CD4-positive, alpha-beta T cell (primary cell): ENCODE results near the gene ROBO2. TPM values are rescaled to one million over a fixed set of nuclear protein-coding genes. Genes with fewer than 3 reads are reported as not detected.

Experiments
- ATAC-seq: fragments of 200-7000 bp; cut with Tn5 transposase; one replicate; pipeline ENCODE4 v1.10.0; 2022; ENCODE audit warnings: mild to moderate bottlenecking; ENCODE audit not compliant: poor library complexity
- CTCF ChIA-PET: fragments of 350-600 bp; sonication (Branson Sonifier 250); formaldehyde crosslinking; loops from one replicate; lab custom pipeline; 2021; ENCODE audit warnings: antibody characterized with exemption, inconsistent platforms; lab: Charles Lee
- POLR2A ChIA-PET: fragments of 350-600 bp; sonication (Branson Sonifier 250); formaldehyde crosslinking; loops from one replicate; lab custom pipeline; 2021; ENCODE audit warnings: antibody characterized with exemption, inconsistent platforms; lab: Charles Lee
- DNase-seq, 14 experiments: peaks; one replicate each; pipeline ENCODE4 v3.0.0-alpha.2; 2013 to 2020; ENCODE audit warnings: mixed read lengths in 2 of 14
- H3K27ac ChIP-seq, 2 donors: one replicate each; pipeline versions ENCODE4 v1.5.1 to v1.7.0; 2013; ENCODE audit warnings: low read length in 2 of 2, low read depth in 1 of 2, mild to moderate bottlenecking in 1 of 2
- H3K27me3 ChIP-seq, 2 experiments: 1 replicate in 1 of 2; 2 replicates in 1 of 2; pipeline versions ENCODE4 v1.6.1 to v1.7.0; 2013; ENCODE audit warnings: low read length in 2 of 2, control low read depth in 1 of 2, mild to moderate bottlenecking in 1 of 2, moderate library complexity in 1 of 2; ENCODE audit not compliant: insufficient read depth in 2 of 2, control insufficient read depth in 1 of 2
- H3K36me3 ChIP-seq: one replicate; pipeline ENCODE4 v1.6.1; 2013; ENCODE audit warnings: low read length, control low read depth; ENCODE audit not compliant: insufficient read depth
- H3K4me1 ChIP-seq: one replicate; pipeline ENCODE4 v1.6.1; 2013; ENCODE audit warnings: low read length, control low read depth; ENCODE audit not compliant: insufficient read depth
- H3K4me3 ChIP-seq: one replicate; pipeline ENCODE4 v1.5.1; 2013; ENCODE audit warnings: mild to moderate bottlenecking, low read length, moderate library complexity
- H3K9me3 ChIP-seq, 2 experiments: 1 replicate in 1 of 2; 2 replicates in 1 of 2; pipeline versions ENCODE4 v1.6.1 to v1.7.0; 2013; ENCODE audit warnings: low read length in 2 of 2, mild to moderate bottlenecking in 2 of 2, control low read depth in 1 of 2, moderate library complexity in 1 of 2; ENCODE audit not compliant: control insufficient read depth in 1 of 2, insufficient read depth in 1 of 2
- H3K27ac Mint-ChIP-seq: one replicate; pipeline ENCODE4 v1.8.0; 2020; ENCODE audit warnings: mixed read lengths
- H3K27me3 Mint-ChIP-seq: one replicate; pipeline ENCODE4 v1.8.0; 2021; ENCODE audit warnings: mixed read lengths
- H3K36me3 Mint-ChIP-seq: one replicate; pipeline ENCODE4 v1.8.0; 2021; ENCODE audit warnings: low read depth, mixed read lengths
- H3K4me1 Mint-ChIP-seq: one replicate; pipeline ENCODE4 v1.8.0; 2021; ENCODE audit warnings: low read depth, mixed read lengths
- H3K4me3 Mint-ChIP-seq: one replicate; pipeline ENCODE4 v1.8.0; 2020; ENCODE audit warnings: mild to moderate bottlenecking, mixed read lengths
- H3K9me3 Mint-ChIP-seq: one replicate; pipeline ENCODE4 v1.8.0; 2020; ENCODE audit warnings: mixed read lengths
- intact Hi-C, 2 experiments: fragments of 100-400 bp; cut with DNase I in 1 of 2; cut with micrococcal nuclease in 1 of 2; formaldehyde crosslinking; loops; one replicate each; pipeline versions ENCODE4 v1.15.1 to v1.9.0; 2023 to 2025; cut with DNase I, micrococcal nuclease
- total RNA-seq, 174 experiments: library from RNA in 2 of 174; stranded (reverse) in 2 of 174; gene quantifications; one replicate each; pipeline ENCODE4 v1.2.3 and lab custom pipeline; 2021 to 2026
- TF ChIP-seq, protein P1 (sequence below): fragments of 200-600 bp; IDR thresholded peaks from one replicate; pipeline ENCODE4 v1.8.0; 2022; ENCODE audit warnings: antibody characterized with exemption, mild to moderate bottlenecking

ROBO2 gene
- total RNA-seq, 2 experiments from 2014 or later: not detected

DNA sequence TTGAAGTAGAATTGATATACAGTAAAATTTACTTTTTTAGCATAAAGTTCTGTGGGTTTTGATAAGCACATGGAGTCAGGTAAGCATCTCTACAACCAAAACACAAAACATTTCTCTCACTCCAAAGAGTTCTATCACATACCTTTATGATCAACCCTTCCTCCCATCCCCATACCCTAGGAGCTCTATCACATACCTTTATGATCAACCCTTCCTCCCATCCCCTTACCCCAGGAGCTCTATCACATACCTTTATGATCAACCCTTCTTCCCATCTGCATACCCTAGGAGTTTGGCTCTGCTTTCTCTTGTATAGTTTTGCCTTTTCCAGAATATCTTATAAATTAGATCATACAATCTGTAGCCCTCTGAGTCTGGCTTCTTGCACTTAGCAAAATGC lies 315.1 kb downstream of the ROBO2 start:
- Histone ChIP-seq H3K27ac (no peak overlapping the region), H3K4me3 (no peak overlapping the region), H3K36me3 (no peaks in the 10 kb centered on the region), H3K9me3 (no peaks in the 10 kb centered on the region), H3K27me3 (no peaks in the 10 kb centered on the region), H3K4me1 (no peaks in the 10 kb centered on the region)
- Mint-ChIP-seq H3K27me3 (no peaks in the 10 kb centered on the region), H3K9me3 (peaks cover 19% of the 10 kb centered on the region), H3K27ac (no peak overlapping the region), H3K4me1 (no peaks in the 10 kb centered on the region), H3K4me3 (no peak overlapping the region), H3K36me3 (no peaks in the 10 kb centered on the region)
- DNase-seq (no peak), ATAC-seq (no peak)
- CTCF ChIA-PET: no interaction called here
- intact Hi-C loops: no loop called here
- TF ChIP-seq, protein P1, sequence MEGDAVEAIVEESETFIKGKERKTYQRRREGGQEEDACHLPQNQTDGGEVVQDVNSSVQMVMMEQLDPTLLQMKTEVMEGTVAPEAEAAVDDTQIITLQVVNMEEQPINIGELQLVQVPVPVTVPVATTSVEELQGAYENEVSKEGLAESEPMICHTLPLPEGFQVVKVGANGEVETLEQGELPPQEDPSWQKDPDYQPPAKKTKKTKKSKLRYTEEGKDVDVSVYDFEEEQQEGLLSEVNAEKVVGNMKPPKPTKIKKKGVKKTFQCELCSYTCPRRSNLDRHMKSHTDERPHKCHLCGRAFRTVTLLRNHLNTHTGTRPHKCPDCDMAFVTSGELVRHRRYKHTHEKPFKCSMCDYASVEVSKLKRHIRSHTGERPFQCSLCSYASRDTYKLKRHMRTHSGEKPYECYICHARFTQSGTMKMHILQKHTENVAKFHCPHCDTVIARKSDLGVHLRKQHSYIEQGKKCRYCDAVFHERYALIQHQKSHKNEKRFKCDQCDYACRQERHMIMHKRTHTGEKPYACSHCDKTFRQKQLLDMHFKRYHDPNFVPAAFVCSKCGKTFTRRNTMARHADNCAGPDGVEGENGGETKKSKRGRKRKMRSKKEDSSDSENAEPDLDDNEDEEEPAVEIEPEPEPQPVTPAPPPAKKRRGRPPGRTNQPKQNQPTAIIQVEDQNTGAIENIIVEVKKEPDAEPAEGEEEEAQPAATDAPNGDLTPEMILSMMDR: no peak
- POLR2A ChIA-PET: no interaction called here

DNA sequence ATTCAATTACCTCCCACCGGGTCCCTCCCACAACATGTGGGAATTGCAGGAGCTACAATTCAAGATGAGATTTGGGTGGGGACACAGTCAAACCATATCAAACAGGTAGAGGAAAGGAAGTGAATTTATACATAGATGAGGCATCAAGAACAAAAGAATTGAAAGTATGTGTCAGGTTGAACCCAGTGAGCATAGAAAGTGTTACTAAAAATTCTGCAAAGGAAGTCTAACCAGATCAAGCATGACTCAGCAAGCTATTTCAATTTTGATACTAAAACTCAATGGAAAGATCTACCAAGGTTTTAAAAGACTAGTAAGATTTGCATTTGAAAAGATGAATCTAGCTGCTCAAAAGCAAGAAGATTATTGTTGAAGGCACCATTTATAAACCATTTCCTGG lies 323.0 kb downstream of the ROBO2 start:
- no peak for DNase-seq
- H3K27me3 Mint-ChIP-seq: no peaks in the 10 kb centered on the region
- no peaks in the 10 kb centered on the region for H3K9me3 ChIP-seq
- H3K4me3 Mint-ChIP-seq: no peak overlapping the region
- H3K27ac Mint-ChIP-seq: no peak overlapping the region
- H3K36me3 Mint-ChIP-seq: no peaks in the 10 kb centered on the region
- no peaks in the 10 kb centered on the region for H3K27me3 ChIP-seq
- H3K9me3 Mint-ChIP-seq: peaks cover 17% of the 10 kb centered on the region
- H3K4me1 ChIP-seq: no peaks in the 10 kb centered on the region
- H3K4me3 ChIP-seq: no peak overlapping the region
- TF ChIP-seq, protein P1: no peak
- ChIA-PET POLR2A (no interaction called here), CTCF (no interaction called here)
- no peak overlapping the region for H3K27ac ChIP-seq
- intact Hi-C loops: no loop called here
- H3K36me3 ChIP-seq: no peaks in the 10 kb centered on the region
- ATAC-seq: no peak
- H3K4me1 Mint-ChIP-seq: no peaks in the 10 kb centered on the region

DNA sequence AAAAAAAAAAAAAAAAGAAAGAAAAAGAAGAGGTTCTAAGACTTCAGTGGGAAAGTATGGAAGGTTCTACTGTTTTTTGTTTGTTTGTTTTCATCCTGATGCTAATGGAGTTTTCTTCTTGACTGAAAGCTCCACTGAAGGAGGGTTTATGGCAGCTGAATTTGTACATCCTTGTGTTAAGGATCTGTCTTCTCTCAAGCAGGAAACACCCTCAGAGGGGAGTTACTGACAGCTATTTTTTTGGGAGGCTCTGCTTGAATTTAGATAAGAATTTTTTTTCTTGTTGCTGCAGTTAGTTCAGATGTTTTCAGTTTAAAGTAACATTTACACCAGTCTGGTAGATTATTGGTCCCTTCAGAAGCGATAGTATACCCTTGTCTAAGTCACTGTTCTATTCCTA lies 325.3 kb downstream of the ROBO2 start:
- H3K27ac Mint-ChIP-seq: no peak overlapping the region

More for the DNA sequence above, 325.3 kb downstream of the ROBO2 start:
- intact Hi-C loops: no loop called here
- peaks cover 13% of the 10 kb centered on the region for H3K9me3 Mint-ChIP-seq
- no peaks in the 10 kb centered on the region for H3K27me3 ChIP-seq
- H3K36me3 Mint-ChIP-seq: no peaks in the 10 kb centered on the region
- H3K27me3 Mint-ChIP-seq: no peaks in the 10 kb centered on the region
- DNase-seq: no peak
- H3K36me3 ChIP-seq: no peaks in the 10 kb centered on the region
- ATAC-seq: no peak
- POLR2A ChIA-PET: no interaction called here
- TF ChIP-seq, protein P1: no peak
- no peaks in the 10 kb centered on the region for H3K4me1 ChIP-seq
- H3K27ac ChIP-seq: no peak overlapping the region
- H3K4me3 ChIP-seq: no peak overlapping the region
- CTCF ChIA-PET: no interaction called here
- no peaks in the 10 kb centered on the region for H3K9me3 ChIP-seq
- no peak overlapping the region for H3K4me3 Mint-ChIP-seq
- H3K4me1 Mint-ChIP-seq: no peaks in the 10 kb centered on the region
